Lower leg skin (tissue), 4 donors: Measurements from ENCODE around the gene NOL11. TPM values are rescaled to one million over a fixed set of nuclear protein-coding genes. Genes with fewer than 3 reads are reported as not detected.

Experiments used
- DNase-seq, 2 donors: peaks; one replicate each; pipeline ENCODE4 v3.0.0-alpha.2; 2019; ENCODE audit warnings: low spot score in 2 of 2
- H3K4me3 ChIP-seq: fragments of 200-600 bp; sonication (generic); 2 replicates; pipeline ENCODE4 v1.5.1; 2017; ENCODE audit warnings: mild to moderate bottlenecking, low read depth; ENCODE audit not compliant: poor library complexity, severe bottlenecking
- POLR2A ChIP-seq, 2 donors: fragments of 450-650 bp; IDR thresholded peaks; one replicate each; pipeline ENCODE4 v1.6.1; 2016 to 2017; ENCODE audit warnings: antibody characterized with exemption in 2 of 2, mild to moderate bottlenecking in 1 of 2, moderate library complexity in 1 of 2
- WGBS, 2 donors: methylation state at CpG; one replicate each; pipeline ENCODE4 v1.1.5; 2018; 5-methylcytosine and 5-hydroxymethylcytosine counted together
- intact Hi-C: fragments of 100-400 bp; cut with DNase I; formaldehyde crosslinking; loops from one replicate; pipeline ENCODE4 v1.15.0; 2023; ENCODE audit warnings: low total_unique reads
- total RNA-seq, 4 donors: library from RNA; depleted of rRNA; stranded (reverse); fragments of >200 nt; gene quantifications; one replicate each; pipeline ENCODE4 v1.1.0, GENCODE V29; 2016
- TF ChIP-seq, protein P1 (sequence below), 3 donors: fragments of 450-650 bp; IDR thresholded peaks; one replicate each; pipeline ENCODE4 v1.5.1; 2016; ENCODE audit warnings: antibody characterized with exemption in 3 of 3, mild to moderate bottlenecking in 3 of 3, moderate library complexity in 2 of 3

Gene NOL11
- total RNA-seq, 4 donors from 2014 or later, result 22.6 to 38.8 (median 30.1) TPM

- intact Hi-C loops, result no loop called here
- no peak for DNase-seq
- H3K4me3 ChIP-seq, result no peak overlapping the region
- 52 to 61% methylated on average over 4 of the region's 4 CpGs for WGBS, 2 donors
- TF ChIP-seq, protein P1, sequence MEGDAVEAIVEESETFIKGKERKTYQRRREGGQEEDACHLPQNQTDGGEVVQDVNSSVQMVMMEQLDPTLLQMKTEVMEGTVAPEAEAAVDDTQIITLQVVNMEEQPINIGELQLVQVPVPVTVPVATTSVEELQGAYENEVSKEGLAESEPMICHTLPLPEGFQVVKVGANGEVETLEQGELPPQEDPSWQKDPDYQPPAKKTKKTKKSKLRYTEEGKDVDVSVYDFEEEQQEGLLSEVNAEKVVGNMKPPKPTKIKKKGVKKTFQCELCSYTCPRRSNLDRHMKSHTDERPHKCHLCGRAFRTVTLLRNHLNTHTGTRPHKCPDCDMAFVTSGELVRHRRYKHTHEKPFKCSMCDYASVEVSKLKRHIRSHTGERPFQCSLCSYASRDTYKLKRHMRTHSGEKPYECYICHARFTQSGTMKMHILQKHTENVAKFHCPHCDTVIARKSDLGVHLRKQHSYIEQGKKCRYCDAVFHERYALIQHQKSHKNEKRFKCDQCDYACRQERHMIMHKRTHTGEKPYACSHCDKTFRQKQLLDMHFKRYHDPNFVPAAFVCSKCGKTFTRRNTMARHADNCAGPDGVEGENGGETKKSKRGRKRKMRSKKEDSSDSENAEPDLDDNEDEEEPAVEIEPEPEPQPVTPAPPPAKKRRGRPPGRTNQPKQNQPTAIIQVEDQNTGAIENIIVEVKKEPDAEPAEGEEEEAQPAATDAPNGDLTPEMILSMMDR (IDR thresholded peaks at IDR 0.05), result no peak
- no peak for TF ChIP-seq POLR2A (IDR thresholded peaks at IDR 0.05)
Measured at GRCh38 chr17:67711916-67712315, 5.8 kb upstream of the NOL11 start.

DNA sequence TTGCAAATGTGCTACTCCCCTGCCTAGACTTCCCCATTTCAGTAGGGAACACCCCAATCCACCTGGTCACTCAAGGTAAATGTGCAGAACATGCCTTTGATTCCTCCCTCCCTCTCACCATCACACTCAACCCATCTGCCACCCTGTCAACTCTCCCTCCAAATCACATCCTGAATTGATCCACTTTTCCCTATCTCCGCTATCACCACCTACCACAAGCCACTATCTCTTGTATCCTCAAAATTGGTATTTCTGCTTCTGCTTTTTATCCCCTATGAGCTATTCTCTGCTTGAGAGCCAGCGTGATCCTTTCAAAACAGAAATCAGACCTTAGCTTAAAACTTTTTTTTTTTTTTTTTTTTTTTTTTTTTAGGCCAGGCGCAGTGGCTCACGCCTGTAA is 5.4 kb upstream of the NOL11 start:
- WGBS, 2 donors, result 88 to 93% methylated on average over 4 of the region's 4 CpGs
- DNase-seq, result no peak
- TF ChIP-seq POLR2A (IDR thresholded peaks at IDR 0.05), result no peak
- TF ChIP-seq, protein P1 (IDR thresholded peaks at IDR 0.05), result no peak
- intact Hi-C loops, result no loop called here
- H3K4me3 ChIP-seq, result no peak overlapping the region

DNA sequence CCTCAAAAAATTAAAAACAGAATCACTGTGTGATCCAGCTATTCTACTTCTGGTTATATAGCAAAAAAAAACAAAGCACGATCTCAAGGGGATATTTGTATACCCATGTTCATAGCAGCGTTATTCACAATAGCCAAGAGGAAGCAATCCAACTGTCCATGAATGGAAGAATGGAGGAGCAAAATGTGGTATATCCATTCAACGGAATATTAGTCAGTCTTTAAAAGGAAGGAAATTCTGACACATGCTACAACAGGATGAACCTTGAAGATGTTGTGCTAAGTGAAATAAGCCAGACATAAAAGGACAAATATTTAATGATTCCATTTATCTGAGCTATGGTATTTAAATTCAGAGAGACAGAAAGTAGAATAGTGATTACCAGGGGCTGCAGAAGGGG is 4.6 kb upstream of the NOL11 start:
- intact Hi-C loops, result no loop called here
- TF ChIP-seq, protein P1 (IDR thresholded peaks at IDR 0.05), result no peak
- no peak for TF ChIP-seq POLR2A (IDR thresholded peaks at IDR 0.05)
- WGBS, 2 donors, result 88 to 94% methylated on average over 3 of the region's 3 CpGs
- DNase-seq, result no peak
- no peak overlapping the region for H3K4me3 ChIP-seq

- WGBS, 2 donors, result 92 to 93% methylated on average over 6 of the region's 6 CpGs
- H3K4me3 ChIP-seq, result no peak overlapping the region
- no peak for TF ChIP-seq POLR2A (IDR thresholded peaks at IDR 0.05)
- TF ChIP-seq, protein P1 (IDR thresholded peaks at IDR 0.05), result no peak
- intact Hi-C loops, result no loop called here
- no peak for DNase-seq
Measured at GRCh38 chr17:67716405-67716798, 1.3 kb upstream of the NOL11 start.

DNA sequence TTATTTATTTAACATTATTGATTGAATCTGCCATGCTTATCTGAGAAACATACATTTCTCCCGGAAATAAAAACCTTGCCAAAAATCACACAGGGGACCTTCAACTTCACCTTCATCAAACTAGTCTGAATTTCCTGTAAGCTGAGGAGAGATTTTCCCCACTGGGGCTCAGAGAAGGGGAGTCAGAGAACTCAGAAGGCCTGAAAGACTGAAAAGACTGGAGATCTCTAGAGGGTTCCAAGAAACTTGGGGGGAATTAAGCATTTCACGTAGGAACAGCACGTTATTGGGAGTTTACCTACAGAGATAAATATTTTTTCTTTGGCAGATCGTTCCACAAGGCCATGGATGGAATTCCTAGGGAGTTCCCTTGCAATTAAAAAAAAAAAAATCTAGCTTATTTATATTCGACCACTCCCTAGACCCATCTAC is 528 bp upstream of the NOL11 start:
- TF ChIP-seq, protein P1 (IDR thresholded peaks at IDR 0.05), result no peak
- no peak for TF ChIP-seq POLR2A (IDR thresholded peaks at IDR 0.05)
- WGBS, 2 donors, result 1% methylated on average over 5 of the region's 5 CpGs
- intact Hi-C loops, result no loop called here
- H3K4me3 ChIP-seq, result peak overlapping the region; percentile 33
- DNase-seq, result no peak

DNA sequence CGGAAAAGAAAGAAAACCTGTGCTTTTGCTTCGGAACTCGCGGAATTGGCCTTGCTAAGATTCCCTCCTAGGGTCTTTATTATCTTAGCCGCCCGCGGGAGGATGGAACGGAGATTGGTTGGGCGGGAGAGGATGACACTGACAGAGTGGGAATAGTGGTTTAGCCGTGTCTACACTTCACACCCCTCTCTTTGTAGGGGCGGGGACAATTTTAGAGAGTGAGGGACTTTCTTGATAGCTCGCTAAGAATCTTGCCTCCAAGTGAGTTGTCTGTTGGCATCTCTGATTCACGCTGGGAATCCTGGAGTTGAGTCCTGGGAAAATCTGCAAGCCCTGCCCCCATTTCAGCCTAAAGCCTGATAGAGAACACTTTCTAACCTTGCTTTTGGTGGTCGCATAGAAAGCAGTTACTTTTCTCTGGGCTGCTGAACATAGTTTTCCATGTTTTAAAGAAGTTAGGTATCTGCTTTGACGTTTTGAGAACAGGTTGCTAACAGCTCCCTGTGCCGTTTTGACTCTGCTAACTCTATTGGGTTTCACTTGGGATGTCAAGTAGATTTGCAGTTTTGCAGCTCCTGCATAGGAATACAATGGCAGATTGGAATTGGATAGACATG is 697 bp downstream of the NOL11 start:
- DNase-seq, result no peak
- 0% methylated on average over 16 of the region's 16 CpGs for WGBS, 2 donors
- intact Hi-C loops, result no loop called here
- TF ChIP-seq, protein P1 (IDR thresholded peaks at IDR 0.05), result no peak
- TF ChIP-seq POLR2A (IDR thresholded peaks at IDR 0.05), result no peak
- peak overlapping the region; percentile 99 for H3K4me3 ChIP-seq
